GM19099 (cell line): ENCODE measurements around the gene KMT2A.

Source experiments
- POLR2A ChIP-seq: IDR thresholded peaks from 3 replicates; pipeline ENCODE4 v1.6.1; 2011; ENCODE audit warnings: low read depth; ENCODE audit not compliant: insufficient read length; ENCODE audit errors: extremely low read depth

The KMT2A gene

GRCh38 chr11:118449316-118449918 lies 13.1 kb downstream of the KMT2A start:
- TF ChIP-seq POLR2A, result no peak

GRCh38 chr11:118450451-118450850 lies 14.2 kb downstream of the KMT2A start:
- TF ChIP-seq POLR2A, result no peak

DNA sequence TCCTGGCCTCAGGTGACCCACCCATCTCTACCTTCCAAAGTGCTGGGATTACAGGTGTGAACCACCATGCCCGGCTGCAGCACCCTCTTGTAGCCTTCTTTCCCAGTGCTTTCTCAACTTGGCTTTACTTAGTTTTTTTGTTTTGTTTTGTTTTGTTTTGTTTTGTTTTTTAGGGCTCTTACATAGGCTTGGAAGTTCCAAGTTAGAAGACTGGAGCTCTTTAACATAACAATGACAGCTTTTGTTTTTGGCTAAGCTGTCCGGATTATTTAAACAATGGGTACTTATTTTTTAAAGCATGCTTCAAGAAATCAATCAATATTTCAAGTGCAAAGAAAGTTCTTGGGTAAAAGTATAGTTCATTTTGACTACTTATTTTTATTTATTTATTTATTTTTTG lies 25.9 kb downstream of the KMT2A start:
- no peak for TF ChIP-seq POLR2A

GRCh38 chr11:118471030-118471429 lies 34.7 kb downstream of the KMT2A start:
- no peak for TF ChIP-seq POLR2A

- TF ChIP-seq POLR2A, result no peak
Measured at GRCh38 chr11:118473537-118473936, 37.2 kb downstream of the KMT2A start.

DNA sequence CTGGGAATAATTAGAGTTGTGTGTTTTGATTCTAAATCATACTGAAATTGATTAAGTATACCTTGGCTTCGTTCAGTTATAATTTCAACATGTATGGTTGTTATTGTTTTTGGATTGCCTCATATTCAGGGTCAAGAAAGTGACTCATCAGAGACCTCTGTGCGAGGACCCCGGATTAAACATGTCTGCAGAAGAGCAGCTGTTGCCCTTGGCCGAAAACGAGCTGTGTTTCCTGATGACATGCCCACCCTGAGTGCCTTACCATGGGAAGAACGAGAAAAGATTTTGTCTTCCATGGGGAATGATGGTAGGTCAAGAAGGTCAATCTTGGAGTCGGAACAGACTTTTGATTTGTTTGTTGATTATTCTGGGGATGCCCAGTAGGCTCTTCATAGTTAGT lies 40.4 kb downstream of the KMT2A start:
- no peak for TF ChIP-seq POLR2A

GRCh38 chr11:118484405-118484804 lies 48.1 kb downstream of the KMT2A start:
- no peak for TF ChIP-seq POLR2A

DNA sequence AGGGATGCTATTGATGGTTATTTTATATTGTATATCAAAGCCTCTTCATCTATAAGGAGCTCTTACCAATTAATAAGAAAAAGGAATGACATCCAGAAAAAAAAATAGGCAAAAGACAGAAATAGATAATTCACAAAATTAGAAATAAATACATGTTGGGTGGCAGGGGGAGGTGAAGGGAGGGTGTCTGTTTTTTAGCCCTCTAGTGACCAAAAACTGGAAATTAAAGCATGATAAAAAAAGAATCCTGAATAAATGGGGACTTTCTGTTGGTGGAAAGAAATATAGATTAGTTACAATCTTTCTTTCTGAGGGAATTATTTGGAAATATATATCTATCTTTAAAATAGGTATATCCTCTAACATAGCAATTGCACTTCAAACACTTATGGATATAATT lies 49.0 kb downstream of the KMT2A start:
- no peak for TF ChIP-seq POLR2A

- TF ChIP-seq POLR2A, result no peak
Measured at GRCh38 chr11:118488480-118489109, 52.3 kb downstream of the KMT2A start.

- no peak for TF ChIP-seq POLR2A
Measured at GRCh38 chr11:118491041-118491440, 54.7 kb downstream of the KMT2A start.

- TF ChIP-seq POLR2A, result no peak
Measured at GRCh38 chr11:118497831-118498230, 61.5 kb downstream of the KMT2A start.

DNA sequence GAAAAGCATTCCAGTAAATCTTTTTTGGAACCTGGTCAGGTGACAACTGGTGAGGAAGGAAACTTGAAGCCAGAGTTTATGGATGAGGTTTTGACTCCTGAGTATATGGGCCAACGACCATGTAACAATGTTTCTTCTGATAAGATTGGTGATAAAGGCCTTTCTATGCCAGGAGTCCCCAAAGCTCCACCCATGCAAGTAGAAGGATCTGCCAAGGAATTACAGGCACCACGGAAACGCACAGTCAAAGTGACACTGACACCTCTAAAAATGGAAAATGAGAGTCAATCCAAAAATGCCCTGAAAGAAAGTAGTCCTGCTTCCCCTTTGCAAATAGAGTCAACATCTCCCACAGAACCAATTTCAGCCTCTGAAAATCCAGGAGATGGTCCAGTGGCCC lies 66.9 kb downstream of the KMT2A start:
- no peak for TF ChIP-seq POLR2A

GRCh38 chr11:118511601-118512000 lies 75.3 kb downstream of the KMT2A start:
- TF ChIP-seq POLR2A, result no peak

DNA sequence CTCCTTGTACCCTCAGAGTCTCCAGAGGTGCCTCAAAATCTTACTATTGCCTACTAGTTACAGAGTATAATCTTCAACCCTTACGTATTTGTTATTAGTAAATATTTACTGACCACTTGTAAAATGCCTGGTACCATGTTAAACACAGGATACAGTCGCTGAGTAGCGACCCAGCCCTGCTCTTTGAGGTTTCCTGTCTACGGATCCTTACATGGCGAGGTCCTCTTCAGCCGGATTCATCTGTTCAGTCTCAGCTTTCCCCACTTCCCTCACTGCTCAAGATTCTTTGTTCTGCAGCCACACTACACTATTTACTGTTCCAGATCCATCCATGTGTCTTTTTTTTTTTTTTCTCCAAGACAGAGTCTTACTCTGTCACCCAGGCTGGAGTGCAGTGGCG lies 77.8 kb downstream of the KMT2A start:
- no peak for TF ChIP-seq POLR2A

- no peak for TF ChIP-seq POLR2A
Measured at GRCh38 chr11:118519549-118519948, 83.3 kb downstream of the KMT2A start.

DNA sequence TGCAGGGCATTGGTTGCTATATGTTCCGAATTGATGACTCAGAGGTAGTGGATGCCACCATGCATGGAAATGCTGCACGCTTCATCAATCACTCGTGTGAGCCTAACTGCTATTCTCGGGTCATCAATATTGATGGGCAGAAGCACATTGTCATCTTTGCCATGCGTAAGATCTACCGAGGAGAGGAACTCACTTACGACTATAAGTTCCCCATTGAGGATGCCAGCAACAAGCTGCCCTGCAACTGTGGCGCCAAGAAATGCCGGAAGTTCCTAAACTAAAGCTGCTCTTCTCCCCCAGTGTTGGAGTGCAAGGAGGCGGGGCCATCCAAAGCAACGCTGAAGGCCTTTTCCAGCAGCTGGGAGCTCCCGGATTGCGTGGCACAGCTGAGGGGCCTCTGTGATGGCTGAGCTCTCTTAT lies 85.6 kb downstream of the KMT2A start:
- no peak for TF ChIP-seq POLR2A
